Astrocyte (in vitro differentiated cells and primary cell): ENCODE results near the gene UQCRC2. TPM values are rescaled to one million over a fixed set of nuclear protein-coding genes. Genes with fewer than 3 reads are reported as not detected.

Source experiments
- DNase-seq: peaks from one replicate; pipeline ENCODE4 v3.0.0-alpha.2; 2010; ENCODE audit warnings: low read depth
- FAIRE-seq: peaks from 2 replicates; lab custom pipeline; 2011; peaks lifted over from hg19 to GRCh38; lab: Jason Lieb, UNC
- H2AFZ ChIP-seq: 2 replicates; pipeline ENCODE4 v1.6.0; 2012; ENCODE audit warnings: low read depth, low read length, inconsistent platforms
- H3K27ac ChIP-seq: 2 replicates; pipeline ENCODE4 v1.5.1; 2011; ENCODE audit warnings: low read depth, low read length, inconsistent platforms
- H3K27me3 ChIP-seq: 2 replicates; pipeline ENCODE4 v1.6.0; 2011; ENCODE audit warnings: low read length, inconsistent platforms; ENCODE audit not compliant: insufficient read depth
- H3K36me3 ChIP-seq: 2 replicates; pipeline ENCODE4 v1.5.1; 2011; ENCODE audit warnings: low read length, inconsistent platforms; ENCODE audit not compliant: insufficient read depth
- H3K4me1 ChIP-seq: 2 replicates; pipeline ENCODE4 v1.5.1; 2011; ENCODE audit warnings: low read length, inconsistent platforms; ENCODE audit not compliant: insufficient read depth
- H3K4me2 ChIP-seq: 2 replicates; pipeline ENCODE4 v1.6.0; 2012; ENCODE audit warnings: low read length, inconsistent platforms
- H3K4me3 ChIP-seq: 2 replicates; pipeline ENCODE4 v1.5.1; 2011; ENCODE audit warnings: low read depth, mild to moderate bottlenecking, low read length, inconsistent platforms; ENCODE audit not compliant: insufficient read depth
- H3K79me2 ChIP-seq: 2 replicates; pipeline ENCODE4 v1.6.0; 2012; ENCODE audit warnings: mild to moderate bottlenecking, low read length, inconsistent platforms; ENCODE audit not compliant: insufficient read depth
- H3K9ac ChIP-seq: 2 replicates; pipeline ENCODE4 v1.6.0; 2012; ENCODE audit warnings: mild to moderate bottlenecking, low read length, inconsistent platforms
- H3K9me3 ChIP-seq: 2 replicates; pipeline ENCODE4 v1.5.1; 2012; ENCODE audit warnings: low read depth, mild to moderate bottlenecking, low read length, inconsistent platforms; ENCODE audit not compliant: insufficient read depth
- H4K20me1 ChIP-seq: 2 replicates; pipeline ENCODE4 v1.6.0; 2012; ENCODE audit warnings: low read length, inconsistent platforms; ENCODE audit not compliant: insufficient read depth
- H3K27ac Mint-ChIP-seq: one replicate; pipeline ENCODE4 v1.8.0; 2021; ENCODE audit warnings: mild to moderate bottlenecking, mixed read lengths; ENCODE audit not compliant: unreplicated experiment
- H3K27me3 Mint-ChIP-seq: one replicate; pipeline ENCODE4 v1.8.0; 2021; ENCODE audit warnings: low read depth, mixed read lengths; ENCODE audit not compliant: unreplicated experiment
- H3K36me3 Mint-ChIP-seq: one replicate; pipeline ENCODE4 v1.8.0; 2021; ENCODE audit warnings: low read depth, mixed read lengths; ENCODE audit not compliant: unreplicated experiment
- H3K4me1 Mint-ChIP-seq: one replicate; pipeline ENCODE4 v1.8.0; 2021; ENCODE audit warnings: low read depth, mixed read lengths; ENCODE audit not compliant: unreplicated experiment
- H3K4me3 Mint-ChIP-seq: one replicate; pipeline ENCODE4 v1.8.0; 2021; ENCODE audit warnings: mild to moderate bottlenecking, moderate library complexity, mixed read lengths; ENCODE audit not compliant: unreplicated experiment
- H3K9me3 Mint-ChIP-seq: one replicate; pipeline ENCODE4 v1.8.0; 2021; ENCODE audit warnings: mild to moderate bottlenecking, mixed read lengths; ENCODE audit not compliant: unreplicated experiment
- EZH2 ChIP-seq: IDR thresholded peaks from 2 replicates; pipeline ENCODE4 v1.6.1; 2012; ENCODE audit warnings: mild to moderate bottlenecking, low read length, inconsistent platforms; ENCODE audit not compliant: insufficient read depth
- total RNA-seq: library from RNA; stranded (reverse); gene quantifications from 2 replicates; pipeline ENCODE4 v1.2.1, GENCODE V29; 2021
- TF ChIP-seq, protein P1 (sequence below): IDR thresholded peaks from 2 replicates; pipeline ENCODE4 v1.5.1; 2011; ENCODE audit warnings: low read depth, mild to moderate bottlenecking, inconsistent platforms, low read length, moderate library complexity; ENCODE audit not compliant: insufficient read depth

Gene UQCRC2
- total RNA-seq, 1 donor from 2014 or later, result 169 TPM

DNA sequence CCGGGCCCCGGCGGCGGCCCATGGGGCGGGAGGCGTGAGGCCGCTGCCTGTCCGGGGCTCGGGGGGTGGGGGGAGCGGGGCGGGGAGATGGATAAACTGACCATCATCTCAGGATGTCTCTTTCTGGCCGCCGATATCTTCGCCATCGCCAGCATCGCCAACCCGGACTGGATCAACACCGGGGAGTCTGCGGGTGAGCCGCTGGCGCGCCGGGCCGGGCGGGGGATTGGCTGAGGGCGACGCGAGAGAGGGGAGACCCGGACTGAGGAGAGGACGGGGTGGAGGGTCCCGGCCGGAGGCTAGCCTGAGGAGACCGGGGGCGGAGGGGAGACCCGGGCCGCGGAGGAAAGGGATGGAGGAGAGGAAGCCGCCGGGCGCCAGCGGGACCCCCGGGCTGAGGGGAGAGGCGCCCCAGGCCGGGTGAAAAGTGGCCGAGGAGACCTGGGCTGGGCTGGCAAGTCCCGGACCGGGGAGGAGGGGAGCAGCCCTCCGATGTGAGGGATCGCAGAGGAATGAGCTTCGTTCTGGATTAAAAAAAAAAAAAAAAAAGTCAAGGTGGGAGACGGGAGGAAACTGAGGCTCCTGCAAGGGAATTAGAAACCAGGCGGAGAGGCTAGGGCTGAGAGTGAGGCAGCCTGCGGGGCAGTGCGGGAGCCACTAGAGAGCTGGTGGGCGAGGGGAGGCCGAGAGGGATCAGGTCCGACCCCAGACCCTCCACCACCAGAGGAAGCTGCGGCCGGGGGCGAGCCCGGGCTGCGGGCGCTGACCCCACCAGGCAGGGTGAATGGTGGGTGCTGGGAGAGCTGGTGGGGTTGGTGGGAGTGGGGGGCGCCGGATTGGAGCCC lies 55.3 kb downstream of the UQCRC2 start:
- peak overlapping the region; percentile 65 for H3K4me3 ChIP-seq
- H3K4me1 ChIP-seq, result peaks cover 12% of the 10 kb centered on the region
- H3K4me3 Mint-ChIP-seq, result peak overlapping the region; percentile 92
- H3K4me1 Mint-ChIP-seq, result no peaks in the 10 kb centered on the region
- H3K36me3 ChIP-seq, result no peaks in the 10 kb centered on the region
- no peaks in the 10 kb centered on the region for H3K36me3 Mint-ChIP-seq
- H2AFZ ChIP-seq, result peak overlapping the region; percentile 76
- DNase-seq (no peak), FAIRE-seq (no peak)
- H3K27ac ChIP-seq, result peak overlapping the region; percentile 54
- H3K27me3 ChIP-seq, result peaks cover 3% of the 10 kb centered on the region
- H3K9ac ChIP-seq, result peak overlapping the region; percentile 87
- TF ChIP-seq, protein P1, sequence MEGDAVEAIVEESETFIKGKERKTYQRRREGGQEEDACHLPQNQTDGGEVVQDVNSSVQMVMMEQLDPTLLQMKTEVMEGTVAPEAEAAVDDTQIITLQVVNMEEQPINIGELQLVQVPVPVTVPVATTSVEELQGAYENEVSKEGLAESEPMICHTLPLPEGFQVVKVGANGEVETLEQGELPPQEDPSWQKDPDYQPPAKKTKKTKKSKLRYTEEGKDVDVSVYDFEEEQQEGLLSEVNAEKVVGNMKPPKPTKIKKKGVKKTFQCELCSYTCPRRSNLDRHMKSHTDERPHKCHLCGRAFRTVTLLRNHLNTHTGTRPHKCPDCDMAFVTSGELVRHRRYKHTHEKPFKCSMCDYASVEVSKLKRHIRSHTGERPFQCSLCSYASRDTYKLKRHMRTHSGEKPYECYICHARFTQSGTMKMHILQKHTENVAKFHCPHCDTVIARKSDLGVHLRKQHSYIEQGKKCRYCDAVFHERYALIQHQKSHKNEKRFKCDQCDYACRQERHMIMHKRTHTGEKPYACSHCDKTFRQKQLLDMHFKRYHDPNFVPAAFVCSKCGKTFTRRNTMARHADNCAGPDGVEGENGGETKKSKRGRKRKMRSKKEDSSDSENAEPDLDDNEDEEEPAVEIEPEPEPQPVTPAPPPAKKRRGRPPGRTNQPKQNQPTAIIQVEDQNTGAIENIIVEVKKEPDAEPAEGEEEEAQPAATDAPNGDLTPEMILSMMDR, result no peak
- TF ChIP-seq EZH2, result no peak
- H3K27ac Mint-ChIP-seq, result peak overlapping the region; percentile 30
- H3K9me3 ChIP-seq, result no peaks in the 10 kb centered on the region
- H3K9me3 Mint-ChIP-seq, result no peaks in the 10 kb centered on the region
- no peaks in the 10 kb centered on the region for H3K27me3 Mint-ChIP-seq
- H3K4me2 ChIP-seq, result peak overlapping the region; percentile 97
- peaks cover 51% of the 10 kb centered on the region for H3K79me2 ChIP-seq
- peaks cover 42% of the 10 kb centered on the region for H4K20me1 ChIP-seq

DNA sequence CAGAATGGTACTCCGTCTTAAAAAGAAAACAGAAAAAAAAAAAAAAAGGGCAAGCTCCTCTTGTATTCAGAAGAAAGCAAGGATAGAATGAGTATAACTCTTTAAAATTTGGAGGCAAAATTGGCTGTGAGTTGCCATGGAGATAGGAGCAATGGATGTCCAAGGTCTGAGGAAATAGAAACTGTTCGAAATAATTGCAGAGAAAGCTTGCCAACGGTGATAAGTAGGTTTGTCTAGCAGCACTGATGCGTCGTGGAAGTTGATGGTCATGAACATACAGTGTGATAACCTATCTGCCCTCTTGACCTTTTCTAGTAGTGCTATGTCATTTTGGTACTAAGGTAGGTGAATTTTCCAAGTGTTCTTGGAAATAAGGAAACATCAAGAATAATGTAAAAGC lies 57.7 kb downstream of the UQCRC2 start:
- Mint-ChIP-seq H3K4me3 (no peak overlapping the region), H3K9me3 (no peaks in the 10 kb centered on the region), H3K4me1 (no peaks in the 10 kb centered on the region), H3K27ac (no peak overlapping the region), H3K36me3 (no peaks in the 10 kb centered on the region), H3K27me3 (no peaks in the 10 kb centered on the region)
- H3K36me3 ChIP-seq, result no peaks in the 10 kb centered on the region
- peaks cover 12% of the 10 kb centered on the region for H3K4me1 ChIP-seq
- no peak for FAIRE-seq
- H3K9me3 ChIP-seq, result no peaks in the 10 kb centered on the region
- H3K4me3 ChIP-seq, result no peak overlapping the region
- H3K4me2 ChIP-seq, result no peak overlapping the region
- H3K9ac ChIP-seq, result no peak overlapping the region
- TF ChIP-seq, protein P1, result no peak
- TF ChIP-seq EZH2, result no peak
- H3K79me2 ChIP-seq, result peaks cover 74% of the 10 kb centered on the region
- H4K20me1 ChIP-seq, result peaks cover 62% of the 10 kb centered on the region
- H2AFZ ChIP-seq, result no peak overlapping the region
- no peak for DNase-seq
- no peaks in the 10 kb centered on the region for H3K27me3 ChIP-seq
- H3K27ac ChIP-seq, result no peak overlapping the region

DNA sequence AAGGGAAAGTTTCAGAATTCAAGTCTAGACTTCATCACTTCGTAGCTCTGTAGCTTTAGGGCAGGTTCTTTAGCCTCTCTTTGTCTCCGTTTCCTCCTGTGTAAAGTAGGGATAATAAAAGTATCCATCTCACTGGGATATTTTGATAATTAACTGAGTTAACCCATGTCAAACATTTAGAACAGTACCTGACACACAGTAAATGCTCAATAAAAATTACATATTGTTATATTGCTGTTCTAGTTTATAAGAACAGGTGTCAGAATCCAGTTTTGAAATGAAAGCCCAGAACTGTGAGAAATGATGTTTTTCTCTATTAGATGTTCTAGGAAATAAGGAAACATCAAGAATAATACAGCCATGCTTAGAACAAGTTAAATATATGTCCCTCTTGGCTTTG lies 59.1 kb downstream of the UQCRC2 start:
- Histone ChIP-seq H3K36me3 (no peaks in the 10 kb centered on the region), H3K9ac (no peak overlapping the region), H3K4me3 (no peak overlapping the region), H3K27ac (no peak overlapping the region), H3K9me3 (no peaks in the 10 kb centered on the region), H3K4me1 (peaks cover 9% of the 10 kb centered on the region), H4K20me1 (peaks cover 74% of the 10 kb centered on the region), H3K79me2 (peaks cover 87% of the 10 kb centered on the region), H2AFZ (no peak overlapping the region), H3K27me3 (no peaks in the 10 kb centered on the region), H3K4me2 (no peak overlapping the region)
- Mint-ChIP-seq H3K4me1 (no peaks in the 10 kb centered on the region), H3K27me3 (no peaks in the 10 kb centered on the region), H3K4me3 (no peak overlapping the region), H3K36me3 (no peaks in the 10 kb centered on the region), H3K27ac (no peak overlapping the region), H3K9me3 (no peaks in the 10 kb centered on the region)
- no peak for FAIRE-seq
- DNase-seq, result no peak
- no peak for TF ChIP-seq EZH2
